NCI-H526 (cell line): ENCODE results near the gene CCT7.

Experiments used
- DNase-seq, 2 experiments: peaks; one replicate each; lab custom pipeline; 2025; lab: John Stamatoyannopoulos, UW

The CCT7 gene

GRCh38 chr2:73294239-73294638 is 60.1 kb downstream of the CCT7 start:
- no peak for DNase-seq

GRCh38 chr2:73295751-73296400 is 61.8 kb downstream of the CCT7 start:
- DNase-seq = no peak

- peak in 1 of 2 experiments; percentile 15 for DNase-seq
Measured at GRCh38 chr2:73297151-73297559, 63.0 kb downstream of the CCT7 start.

- no peak for DNase-seq
Measured at GRCh38 chr2:73297586-73297985, 63.5 kb downstream of the CCT7 start.

DNA sequence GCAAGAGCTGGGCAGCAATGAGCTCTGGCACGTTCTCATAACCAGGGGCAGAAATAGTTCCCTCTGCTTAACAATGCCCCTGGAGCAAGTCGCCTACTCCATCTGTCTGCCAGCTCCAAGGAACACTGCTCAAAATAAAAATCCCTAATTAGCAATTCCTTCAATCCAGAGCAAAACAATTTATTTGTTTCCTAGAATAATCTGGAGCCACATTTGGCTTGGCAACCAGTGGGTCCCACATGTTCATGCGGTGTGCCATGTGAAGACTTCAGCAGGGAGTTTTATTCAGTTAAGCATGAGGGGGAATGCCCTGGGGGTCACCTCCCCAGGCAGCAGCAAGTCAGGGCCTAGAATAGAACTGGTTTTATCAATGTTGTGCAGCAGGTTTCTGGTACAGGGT is 66.8 kb downstream of the CCT7 start:
- DNase-seq = no peak

- no peak for DNase-seq
Measured at GRCh38 chr2:73301636-73302035, 67.5 kb downstream of the CCT7 start.
